ENCODE results near the gene RAP1A. TPM values are rescaled to one million over a fixed set of nuclear protein-coding genes. Genes with fewer than 3 reads are reported as not detected.

RAP1A gene
- total RNA-seq, 1 donor from 2014 or later = 118 TPM

DNA sequence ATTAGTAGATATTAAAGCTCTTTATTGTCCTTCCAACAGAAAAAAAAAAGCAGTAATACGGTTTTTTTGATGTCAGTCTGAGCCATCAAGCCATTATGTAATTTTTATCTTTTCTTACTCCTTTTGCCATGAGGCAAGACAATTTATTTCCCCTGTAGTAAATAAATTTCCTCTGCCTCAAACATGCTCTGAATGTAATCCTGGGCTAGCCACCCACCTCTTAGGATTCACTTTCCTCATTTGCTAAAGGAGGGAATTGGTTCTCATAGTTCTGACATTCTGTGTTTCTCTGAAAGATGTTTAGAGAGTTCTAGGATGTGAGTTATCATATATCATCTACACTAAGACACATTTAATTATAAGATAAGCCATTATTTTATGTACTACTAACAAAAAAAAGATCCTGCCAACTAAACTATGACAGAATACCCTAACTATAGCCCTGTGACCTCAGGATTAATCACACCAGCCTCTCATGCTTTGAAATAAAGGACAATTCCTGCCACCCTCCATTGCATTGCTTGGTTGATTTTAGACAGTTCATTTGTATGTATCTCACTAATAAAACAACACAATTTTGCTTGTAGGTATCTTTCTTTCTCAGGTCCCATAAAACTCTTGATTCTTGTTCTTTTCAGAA, 34.0 kb upstream of the RAP1A start:
- no peak for ATAC-seq
- Histone ChIP-seq H3K36me3 (no peaks in the 10 kb centered on the region), H3K9me3 (no peaks in the 10 kb centered on the region), H3K27me3 (no peaks in the 10 kb centered on the region), H3K27ac (no peak overlapping the region), H3K4me3 (no peak overlapping the region), H3K4me1 (peaks cover 7% of the 10 kb centered on the region)
- TF ChIP-seq, protein P1, sequence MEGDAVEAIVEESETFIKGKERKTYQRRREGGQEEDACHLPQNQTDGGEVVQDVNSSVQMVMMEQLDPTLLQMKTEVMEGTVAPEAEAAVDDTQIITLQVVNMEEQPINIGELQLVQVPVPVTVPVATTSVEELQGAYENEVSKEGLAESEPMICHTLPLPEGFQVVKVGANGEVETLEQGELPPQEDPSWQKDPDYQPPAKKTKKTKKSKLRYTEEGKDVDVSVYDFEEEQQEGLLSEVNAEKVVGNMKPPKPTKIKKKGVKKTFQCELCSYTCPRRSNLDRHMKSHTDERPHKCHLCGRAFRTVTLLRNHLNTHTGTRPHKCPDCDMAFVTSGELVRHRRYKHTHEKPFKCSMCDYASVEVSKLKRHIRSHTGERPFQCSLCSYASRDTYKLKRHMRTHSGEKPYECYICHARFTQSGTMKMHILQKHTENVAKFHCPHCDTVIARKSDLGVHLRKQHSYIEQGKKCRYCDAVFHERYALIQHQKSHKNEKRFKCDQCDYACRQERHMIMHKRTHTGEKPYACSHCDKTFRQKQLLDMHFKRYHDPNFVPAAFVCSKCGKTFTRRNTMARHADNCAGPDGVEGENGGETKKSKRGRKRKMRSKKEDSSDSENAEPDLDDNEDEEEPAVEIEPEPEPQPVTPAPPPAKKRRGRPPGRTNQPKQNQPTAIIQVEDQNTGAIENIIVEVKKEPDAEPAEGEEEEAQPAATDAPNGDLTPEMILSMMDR (IDR thresholded peaks at IDR 0.05) = no peak
- intact Hi-C loops (cut with DNase I) = no loop called here
- DNase-seq = no peak

GRCh38 chr1:111586112-111586511, 33.5 kb upstream of the RAP1A start:
- no peaks in the 10 kb centered on the region for H3K36me3 ChIP-seq
- ATAC-seq (no peak), DNase-seq (no peak)
- H3K27me3 ChIP-seq = no peaks in the 10 kb centered on the region
- no peak overlapping the region for H3K4me3 ChIP-seq
- no peaks in the 10 kb centered on the region for H3K9me3 ChIP-seq
- TF ChIP-seq, protein P1 (IDR thresholded peaks at IDR 0.05) = no peak
- H3K27ac ChIP-seq = no peak overlapping the region
- intact Hi-C loops (cut with DNase I) = no loop called here
- peaks cover 7% of the 10 kb centered on the region for H3K4me1 ChIP-seq

- intact Hi-C loops (cut with DNase I) = no loop called here
- H3K4me1 ChIP-seq = peaks cover 13% of the 10 kb centered on the region
- no peak for ATAC-seq
- no peaks in the 10 kb centered on the region for H3K9me3 ChIP-seq
- no peak overlapping the region for H3K4me3 ChIP-seq
- no peaks in the 10 kb centered on the region for H3K36me3 ChIP-seq
- TF ChIP-seq, protein P1 (IDR thresholded peaks at IDR 0.05) = no peak
- DNase-seq = no peak
- H3K27ac ChIP-seq = no peak overlapping the region
- no peaks in the 10 kb centered on the region for H3K27me3 ChIP-seq
These were observed 31.9 kb upstream of the RAP1A start for GRCh38 chr1:111587509-111588174.

GRCh38 chr1:111591937-111592336, 27.7 kb upstream of the RAP1A start:
- H3K9me3 ChIP-seq = no peaks in the 10 kb centered on the region
- DNase-seq (no peak), ATAC-seq (no peak)
- H3K4me1 ChIP-seq = peaks cover 32% of the 10 kb centered on the region
- intact Hi-C loops (cut with DNase I) = no loop called here
- H3K36me3 ChIP-seq = no peaks in the 10 kb centered on the region
- TF ChIP-seq, protein P1 (IDR thresholded peaks at IDR 0.05) = no peak
- no peak overlapping the region for H3K4me3 ChIP-seq
- H3K27me3 ChIP-seq = no peaks in the 10 kb centered on the region
- H3K27ac ChIP-seq = peak overlapping the region; percentile 71

GRCh38 chr1:111592389-111593361, 26.9 kb upstream of the RAP1A start:
- Histone ChIP-seq H3K4me3 (no peak overlapping the region), H3K4me1 (peaks cover 37% of the 10 kb centered on the region), H3K9me3 (no peaks in the 10 kb centered on the region), H3K27ac (peak overlapping the region; percentile 71), H3K27me3 (no peaks in the 10 kb centered on the region), H3K36me3 (no peaks in the 10 kb centered on the region)
- intact Hi-C loops (cut with DNase I) = no loop called here
- ATAC-seq (peak; percentile 96), DNase-seq (peak; percentile 94)
- TF ChIP-seq, protein P1 (IDR thresholded peaks at IDR 0.05) = no peak

Measured in upper lobe of right lung (tissue), 1 donor.